H54 (cell line): ENCODE data around the gene MAP4K2.
A peak's percentile ranks its signal among the peaks of the same experiment; 100 is the strongest.

Experiments
- DNase-seq: peaks from one replicate; pipeline ENCODE4 v3.0.0; 2011; ENCODE audit warnings: low spot score, mixed read lengths; ENCODE audit not compliant: insufficient read length
- FAIRE-seq: peaks from 3 replicates; lab custom pipeline; 2011; peaks lifted over from hg19 to GRCh38; lab: Jason Lieb, UNC
- POLR2A ChIP-seq: IDR thresholded peaks from 2 replicates; pipeline ENCODE4 v1.6.1; 2011; ENCODE audit warnings: low read depth, mild to moderate bottlenecking, low read length

Gene MAP4K2

DNA sequence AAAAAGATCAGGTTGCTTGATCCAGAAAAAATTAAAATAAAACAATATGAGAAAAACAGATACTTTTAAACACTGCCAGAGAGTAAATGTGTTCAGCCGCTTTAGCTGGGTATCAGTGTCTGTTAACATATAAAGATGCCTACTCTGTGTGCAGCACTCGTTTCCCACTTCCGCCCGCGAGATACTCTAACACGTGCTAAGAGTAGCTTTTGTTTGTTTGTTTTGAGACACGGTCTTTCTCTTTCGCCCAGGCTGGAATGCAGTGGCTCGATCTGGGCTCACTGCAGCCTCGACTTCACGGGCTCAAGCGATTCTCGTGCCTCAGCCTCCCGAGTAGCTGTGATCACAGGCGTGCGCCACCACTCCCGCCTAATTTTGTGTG is 7.9 kb upstream of the MAP4K2 start:
- TF ChIP-seq POLR2A = no peak
- no peak for FAIRE-seq
- DNase-seq = peak; percentile 51

DNA sequence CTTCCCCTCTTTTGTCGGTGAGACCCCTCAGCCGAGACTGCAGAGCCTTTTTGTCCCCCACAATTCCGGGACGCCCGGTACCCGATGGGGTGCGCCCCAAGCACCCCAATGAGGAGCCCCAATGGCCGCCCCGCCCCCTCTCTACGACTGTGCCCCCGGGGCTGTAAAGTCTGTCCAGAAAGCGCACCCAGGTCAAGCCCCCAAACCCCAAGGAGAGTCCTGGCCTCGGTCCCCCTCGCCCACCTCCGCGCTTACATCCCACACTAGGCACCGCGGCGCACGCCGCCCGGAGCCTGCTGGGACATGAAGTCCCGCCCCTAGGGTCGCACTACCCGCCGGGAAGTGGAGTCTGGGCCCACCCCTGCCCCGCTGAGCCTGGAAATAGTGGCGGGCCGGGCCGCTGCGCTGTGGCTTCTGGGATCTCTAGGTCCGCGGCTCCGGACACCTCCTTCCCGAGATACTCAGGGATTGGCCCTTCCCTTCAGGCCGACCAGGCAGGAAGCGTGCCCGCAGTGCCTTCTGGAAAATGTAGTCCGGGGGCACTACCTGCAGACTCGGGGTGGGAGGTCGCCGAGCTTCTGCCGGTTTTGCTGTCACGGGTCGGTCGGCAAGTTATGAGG is 7.4 kb upstream of the MAP4K2 start, which contains the start of gene MEN1:
Gene MEN1, minus strand, starts transcription at position 281 of the 620 bp plus-strand sequence. CDS start 442 bp downstream, outside the sequence.
- FAIRE-seq = no peak
- peak; percentile 84 for TF ChIP-seq POLR2A
- DNase-seq = peak; percentile 99

DNA sequence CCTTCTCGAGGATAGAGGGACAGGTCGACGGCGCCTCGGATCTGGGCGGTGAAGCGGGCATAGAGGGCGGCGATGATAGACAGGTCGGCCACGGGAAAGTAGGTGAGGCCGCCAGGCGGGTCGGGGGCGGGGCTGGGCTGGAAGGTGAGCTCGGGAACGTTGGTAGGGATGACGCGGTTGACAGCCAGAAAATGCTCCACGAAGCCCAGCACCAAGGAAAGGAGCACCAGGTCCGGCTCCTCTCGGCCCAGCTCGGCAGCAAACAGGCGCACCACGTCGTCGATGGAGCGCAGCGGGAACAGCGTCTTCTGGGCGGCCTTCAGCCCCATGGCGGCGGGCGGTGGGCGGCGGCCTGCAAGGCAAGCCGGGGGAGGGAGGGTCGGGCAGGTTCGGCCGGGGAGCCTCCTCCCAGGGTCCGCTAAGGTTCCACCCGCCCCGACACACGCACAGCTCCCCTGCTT is 6.8 kb upstream of the MAP4K2 start:
- DNase-seq = no peak
- FAIRE-seq = no peak
- no peak for TF ChIP-seq POLR2A

DNA sequence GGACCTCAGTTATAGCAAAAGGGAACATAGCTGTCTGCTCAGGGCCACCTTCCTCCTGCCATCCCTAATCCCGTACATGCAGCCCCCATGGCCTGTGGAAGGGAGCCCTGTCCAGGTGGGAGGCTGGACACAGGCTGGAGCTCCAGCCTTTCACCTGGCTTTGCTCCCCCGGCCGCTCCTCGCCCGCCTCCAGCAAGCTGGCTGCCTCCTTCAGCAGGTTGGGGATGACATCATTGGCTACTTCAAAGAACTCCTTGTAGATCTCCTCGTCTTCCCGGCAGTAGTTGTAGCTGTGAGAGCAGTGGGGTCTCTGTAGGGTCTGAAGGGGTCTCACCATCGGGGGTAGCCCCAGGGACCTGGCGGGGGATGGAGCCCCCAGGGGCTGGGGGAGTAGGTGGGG is 2.5 kb upstream of the MAP4K2 start:
- FAIRE-seq (no peak), DNase-seq (no peak)
- TF ChIP-seq POLR2A = no peak

DNA sequence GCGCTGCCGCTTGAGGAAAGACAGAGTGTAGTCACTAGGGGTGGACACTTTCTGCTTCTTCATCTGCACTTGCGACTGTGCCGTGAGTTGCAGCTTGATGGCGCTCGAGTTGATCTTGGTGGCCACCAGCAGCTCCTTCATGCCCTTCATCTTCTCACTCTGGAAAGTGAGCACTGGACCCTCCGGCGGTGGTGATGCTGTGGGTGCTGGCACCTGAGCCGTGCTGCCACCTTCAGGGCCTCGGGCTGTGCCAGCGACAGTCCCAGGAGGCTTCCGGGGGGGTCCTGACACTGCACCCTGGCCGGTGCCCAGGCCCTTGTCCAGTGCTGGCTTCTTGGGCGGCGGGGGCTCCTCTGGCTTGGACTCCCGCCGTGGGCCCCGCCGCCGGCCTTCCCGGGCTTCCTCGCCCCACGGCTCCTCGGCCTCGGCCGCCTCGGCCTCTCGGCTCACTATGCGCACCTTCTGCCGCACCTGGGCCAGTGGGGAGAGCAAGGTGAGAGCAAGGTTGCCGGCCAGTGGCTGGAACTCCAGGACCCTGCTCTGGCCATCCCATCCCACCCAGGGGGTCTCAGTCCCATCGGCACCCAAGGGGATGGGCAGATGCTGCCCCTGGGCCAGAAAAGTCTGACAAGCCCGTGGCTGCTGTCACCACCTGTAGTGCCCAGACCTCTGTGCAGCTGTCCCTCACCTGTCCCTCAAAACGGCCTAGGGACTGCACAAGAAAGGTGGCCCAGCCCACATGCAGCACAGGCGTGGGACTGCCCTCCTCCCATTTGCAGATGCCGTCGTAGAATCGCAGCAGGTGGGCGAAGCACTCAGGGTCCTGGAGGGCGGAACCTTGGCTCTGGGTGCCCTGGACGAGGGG is 1.6 kb upstream of the MAP4K2 start:
- FAIRE-seq (no peak), DNase-seq (no peak)
- TF ChIP-seq POLR2A = no peak

DNA sequence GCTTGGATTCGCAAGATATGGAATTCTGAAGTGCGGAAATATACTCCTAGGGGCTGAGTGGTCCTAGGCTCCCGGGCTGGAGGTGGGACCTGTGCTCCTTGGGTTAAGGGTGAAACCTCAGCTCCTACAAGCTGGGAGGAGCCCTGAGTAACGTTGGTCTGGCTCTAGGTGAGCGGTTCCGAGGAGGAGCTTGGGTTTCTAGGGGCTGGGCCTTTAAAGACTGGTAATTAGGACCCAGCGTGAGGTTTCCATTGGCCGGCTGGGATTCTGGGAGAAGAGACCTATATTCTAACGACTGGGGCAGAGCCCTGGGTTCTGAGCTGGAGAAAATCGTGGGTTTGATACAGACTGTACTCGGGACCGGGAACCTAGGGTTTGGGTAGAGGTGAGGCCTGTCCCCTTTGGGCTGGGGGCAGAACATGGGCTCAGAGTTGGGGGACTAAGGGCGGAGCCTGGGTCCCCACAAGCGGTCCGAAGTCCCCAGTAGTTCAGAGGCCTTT is 882 bp upstream of the MAP4K2 start:
- DNase-seq (peak; percentile 57), FAIRE-seq (no peak)
- no peak for TF ChIP-seq POLR2A

DNA sequence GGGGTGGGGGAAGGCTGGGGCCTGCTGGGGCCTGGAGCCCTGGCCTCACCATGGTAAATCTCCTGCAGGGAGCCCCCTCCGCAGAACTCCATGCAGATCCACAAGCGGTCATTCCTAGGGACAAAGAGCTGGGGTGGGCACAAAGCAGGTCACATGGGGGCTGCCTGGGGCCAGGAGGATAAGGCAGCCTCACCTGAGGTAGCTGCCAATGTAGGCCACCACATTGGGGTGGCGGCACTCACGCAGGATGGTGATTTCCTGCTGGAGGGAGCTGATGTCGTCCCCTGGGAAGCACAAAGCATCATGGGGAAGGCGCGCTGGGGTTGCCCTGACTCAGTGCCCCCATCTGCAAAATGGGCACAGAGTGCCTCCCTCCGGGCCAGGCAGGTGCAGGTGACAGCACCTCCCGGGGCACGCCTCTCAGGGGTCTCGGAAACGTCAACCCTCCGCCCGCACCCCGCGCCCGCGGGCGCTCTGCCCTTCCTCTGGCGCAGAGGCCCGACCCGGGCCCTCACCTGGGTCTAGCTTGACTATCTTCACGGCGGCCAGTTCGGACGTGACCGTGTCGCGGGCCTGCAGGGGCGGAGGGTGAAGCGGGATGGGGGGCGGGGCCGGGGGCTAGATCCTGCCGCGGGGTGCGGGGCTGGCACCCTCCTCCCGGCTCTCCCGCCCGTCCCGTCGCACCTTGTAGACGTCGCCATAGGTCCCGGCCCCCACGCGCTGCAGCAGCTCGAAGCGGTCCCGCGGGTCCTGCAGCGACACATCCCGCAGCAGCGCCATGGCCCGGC is 450 bp downstream of the MAP4K2 start:
- no peak for FAIRE-seq
- no peak for DNase-seq
- TF ChIP-seq POLR2A = peak; percentile 46; the same call in 1 of the 2 replicates

DNA sequence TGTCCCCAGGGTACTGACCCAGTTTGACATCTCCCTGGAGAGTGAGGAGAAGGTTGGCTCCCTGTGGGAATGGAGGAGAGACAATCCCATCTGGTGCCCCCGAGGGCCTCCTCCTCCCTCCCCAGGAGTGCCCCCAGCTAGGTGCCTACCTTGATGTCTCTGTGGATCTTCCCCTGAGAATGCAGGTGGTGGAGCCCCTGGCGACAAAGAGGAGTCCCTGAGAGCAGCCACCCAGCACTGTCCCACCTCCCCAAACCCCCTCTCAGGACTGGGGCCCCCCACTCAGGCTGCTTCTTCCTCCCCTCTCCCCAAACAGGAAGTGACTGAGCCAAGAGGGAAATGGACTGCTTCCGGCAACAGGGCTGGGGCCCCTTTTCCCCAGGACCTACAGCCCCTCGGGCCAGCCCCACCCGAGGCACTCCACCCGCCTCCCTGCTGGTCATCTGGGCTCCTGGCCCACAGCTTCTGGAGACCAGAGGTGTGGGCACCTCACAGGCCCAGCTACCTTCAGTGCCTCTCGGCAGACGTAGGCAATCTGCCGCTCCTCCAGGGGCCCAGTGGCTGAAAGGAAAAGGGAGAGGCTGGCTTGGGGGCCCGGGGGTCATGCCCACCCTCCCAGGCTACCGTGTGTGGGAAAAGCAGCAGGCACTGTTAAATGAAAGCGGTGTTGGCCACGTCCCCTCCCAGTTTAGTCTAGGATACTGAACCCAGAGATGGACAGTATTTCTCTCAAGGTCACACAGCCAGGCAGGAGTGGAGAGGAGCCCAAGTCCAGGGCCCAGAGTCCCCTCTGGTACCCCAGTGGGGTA is 1.2 kb downstream of the MAP4K2 start:
- DNase-seq (no peak), FAIRE-seq (no peak)
- TF ChIP-seq POLR2A = no peak

DNA sequence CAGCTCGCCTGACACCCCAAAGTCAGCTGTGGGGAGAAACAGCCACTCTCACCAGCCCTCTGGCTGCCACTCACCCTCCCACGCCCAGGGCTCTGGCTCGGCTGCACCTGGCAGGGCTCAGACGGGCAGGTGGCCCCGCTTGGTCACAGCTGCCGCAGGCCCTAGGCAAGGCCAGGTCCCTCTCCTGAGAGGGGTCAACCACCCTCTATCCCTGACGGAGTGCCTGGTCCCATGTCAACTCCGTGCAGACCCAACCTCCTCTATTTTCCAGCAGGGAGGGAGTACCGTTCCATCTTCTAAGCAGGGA is 1.9 kb downstream of the MAP4K2 start:
- TF ChIP-seq POLR2A = no peak
- DNase-seq = no peak
- FAIRE-seq = no peak

DNA sequence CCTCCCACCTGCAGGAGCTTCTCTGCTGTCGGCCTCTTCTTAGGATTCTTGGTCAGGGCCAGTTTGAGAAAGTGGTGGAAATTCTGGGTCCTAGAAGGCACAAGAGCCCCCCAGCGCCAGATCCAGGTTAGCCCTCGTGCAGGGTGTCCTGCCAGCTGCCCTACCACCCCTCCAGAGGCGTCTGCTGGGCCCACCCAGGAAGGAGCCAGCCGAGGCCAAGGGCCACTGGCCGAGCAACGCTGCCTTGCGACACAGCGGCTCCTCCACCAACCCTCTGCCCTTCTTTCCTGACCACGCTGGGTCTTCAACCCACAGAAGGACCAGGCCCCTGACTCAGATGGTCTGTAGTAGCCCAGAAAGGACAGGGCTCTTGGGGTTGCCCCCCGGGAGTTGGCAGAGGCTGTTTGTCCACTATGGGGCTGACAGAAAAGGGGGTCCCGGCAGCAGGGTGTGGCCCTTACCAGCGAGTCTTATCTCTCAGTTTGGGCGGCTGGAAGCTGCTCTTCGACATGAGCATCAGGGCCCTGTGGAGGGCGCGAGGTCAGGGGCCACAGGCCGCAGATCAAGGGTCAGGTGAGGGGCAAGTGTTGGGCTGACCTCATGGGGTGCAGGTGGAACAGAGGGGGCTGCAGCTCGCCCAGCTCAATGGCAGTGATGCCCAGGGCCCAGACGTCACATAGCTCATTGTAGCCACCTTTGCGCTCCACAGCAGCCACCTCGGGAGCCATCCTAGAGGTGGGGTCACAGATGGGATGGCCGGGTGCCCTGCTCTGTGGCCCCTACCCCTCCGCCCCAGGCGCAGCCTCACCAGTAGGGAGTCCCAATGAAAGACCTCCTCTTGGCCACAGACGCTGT is 2.5 kb downstream of the MAP4K2 start:
- no peak for FAIRE-seq
- no peak for DNase-seq
- no peak for TF ChIP-seq POLR2A

DNA sequence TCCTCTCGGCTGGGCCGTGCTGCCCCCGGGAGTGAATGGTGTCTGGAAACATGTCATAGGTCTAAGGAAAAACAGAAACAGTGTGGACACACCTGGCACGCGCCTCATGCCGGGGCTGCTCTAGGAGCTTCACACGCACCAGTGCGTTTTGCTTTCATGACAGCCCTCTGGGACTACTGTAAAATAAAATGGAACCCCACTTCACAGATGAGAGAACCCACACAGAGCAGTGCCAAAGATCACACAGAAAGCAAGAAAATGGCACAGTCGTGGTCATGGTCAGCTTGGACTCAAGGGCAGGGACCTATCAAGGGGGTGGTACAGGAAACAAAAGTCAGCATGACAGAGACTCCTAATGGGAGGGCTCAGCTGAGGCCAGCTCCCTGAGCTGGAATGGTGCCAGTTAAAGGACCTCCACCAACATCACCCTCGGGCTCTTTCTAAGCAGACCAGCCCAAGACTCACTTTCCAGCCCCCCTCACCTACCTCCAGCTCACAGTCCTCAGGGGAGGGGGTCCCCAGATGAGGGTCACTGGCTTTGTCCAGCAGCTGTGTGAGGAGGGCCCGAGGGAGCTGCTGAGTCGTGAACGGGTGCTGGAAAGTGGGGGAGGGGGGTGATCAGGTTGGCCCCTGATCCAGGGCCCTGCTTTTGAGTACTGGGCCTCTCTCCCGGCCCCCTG is 3.3 kb downstream of the MAP4K2 start:
- DNase-seq = no peak
- FAIRE-seq = no peak
- no peak for TF ChIP-seq POLR2A

DNA sequence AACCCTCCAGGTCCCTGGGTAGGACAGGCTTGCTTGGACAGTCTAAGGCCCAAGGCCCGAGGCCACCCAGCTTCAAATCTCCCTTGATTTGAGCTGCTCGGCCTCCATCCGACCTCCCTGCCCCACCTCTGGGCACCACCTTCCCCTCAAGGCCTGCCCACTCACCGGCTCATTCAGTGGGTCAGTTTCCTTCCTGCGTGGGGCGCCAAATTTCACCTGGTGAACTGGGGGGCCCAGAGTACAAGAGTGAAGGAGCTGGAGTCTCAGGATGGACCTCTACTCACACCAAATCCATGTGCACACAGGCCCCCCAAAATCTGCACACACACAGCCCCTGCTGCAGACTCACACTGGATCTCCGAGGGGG is 3.8 kb downstream of the MAP4K2 start:
- no peak for TF ChIP-seq POLR2A
- no peak for FAIRE-seq

More for the DNA sequence above, 3.8 kb downstream of the MAP4K2 start:
- DNase-seq = no peak
